SU-DHL-6 (cell line): ENCODE results near the gene PALM2AKAP2.

Source experiments
- H2AFZ ChIP-seq: fragments of 200-600 bp; sonication (generic); 2 replicates; pipeline ENCODE4 v1.6.1; 2014; ENCODE audit warnings: low read depth, mild to moderate bottlenecking, moderate library complexity, mixed read lengths, antibody characterized with exemption, low read length; ENCODE audit not compliant: severe bottlenecking
- H3F3A ChIP-seq: fragments of 200-600 bp; shearing (Covaris generic); 2 replicates; pipeline ENCODE4 v1.6.0; 2016; ENCODE audit warnings: antibody characterized with exemption, mild to moderate bottlenecking; ENCODE audit not compliant: insufficient read depth
- H3K27ac ChIP-seq: fragments of 200-600 bp; sonication (generic); 2 replicates; pipeline ENCODE4 v1.5.1; 2016; ENCODE audit warnings: low read depth, mild to moderate bottlenecking, low read length, moderate library complexity, mixed read lengths
- H3K27me3 ChIP-seq: fragments of 200-600 bp; sonication (generic), shearing (Covaris generic); 2 replicates; pipeline ENCODE4 v1.6.0; 2014; ENCODE audit warnings: mild to moderate bottlenecking, low read length
- H3K36me3 ChIP-seq: fragments of 200-600 bp; sonication (generic); 2 replicates; pipeline ENCODE4 v1.6.1; 2014; ENCODE audit warnings: mild to moderate bottlenecking, low read length, mixed read lengths
- H3K4me2 ChIP-seq: fragments of 300-600, 200-600 bp; shearing (Covaris generic), sonication (generic); 2 replicates; pipeline ENCODE4 v1.6.0; 2014; ENCODE audit warnings: low read length, low read depth, mild to moderate bottlenecking; ENCODE audit not compliant: poor library complexity, severe bottlenecking
- H3K4me3 ChIP-seq: fragments of 200-600 bp; sonication (generic); 2 replicates; pipeline ENCODE4 v1.5.1; 2014; ENCODE audit warnings: antibody characterized with exemption, low read length, mild to moderate bottlenecking, mixed read lengths; ENCODE audit not compliant: insufficient read depth, poor library complexity, severe bottlenecking
- H3K79me2 ChIP-seq: fragments of 200-600 bp; sonication (generic); 2 replicates; pipeline ENCODE4 v1.6.1; 2014; ENCODE audit warnings: mild to moderate bottlenecking, low read length, moderate library complexity; ENCODE audit not compliant: insufficient read depth
- H3K9ac ChIP-seq: fragments of 200-600 bp; sonication (generic); 2 replicates; pipeline ENCODE4 v1.7.0; 2014; ENCODE audit warnings: mild to moderate bottlenecking, low read length
- H3K9me2 ChIP-seq: fragments of 200-600 bp; sonication (generic); replicated peaks from 2 replicates; pipeline ENCODE4 v1.6.1; 2014; ENCODE audit warnings: low read length; ENCODE audit not compliant: insufficient read depth
- H3K9me3 ChIP-seq: fragments of 200-600 bp; sonication (generic); 2 replicates; pipeline ENCODE4 v1.6.1; 2014; ENCODE audit warnings: low read length, mixed read lengths; ENCODE audit not compliant: insufficient read depth
- H4K20me1 ChIP-seq: fragments of 200-600 bp; sonication (generic); 2 replicates; pipeline ENCODE4 v1.6.1; 2014; ENCODE audit warnings: low read depth, mild to moderate bottlenecking, antibody characterized with exemption, low read length, moderate library complexity, mixed read lengths
- EZH2phosphoT487 ChIP-seq: fragments of 200-600 bp; sonication (generic), shearing (Covaris generic); conservative IDR thresholded peaks from 2 replicates; pipeline ENCODE4 v1.6.1; 2018; ENCODE audit warnings: mild to moderate bottlenecking, antibody characterized with exemption, low read length, moderate library complexity, mixed read lengths
- TF ChIP-seq, protein P1 (sequence below): fragments of 200-600 bp; sonication (generic); IDR thresholded peaks from one replicate; pipeline ENCODE4 v1.5.1; 2017; ENCODE audit warnings: antibody characterized with exemption, mild to moderate bottlenecking, low read length, moderate library complexity; ENCODE audit not compliant: insufficient read depth, poor library complexity, severe bottlenecking

PALM2AKAP2 gene

DNA sequence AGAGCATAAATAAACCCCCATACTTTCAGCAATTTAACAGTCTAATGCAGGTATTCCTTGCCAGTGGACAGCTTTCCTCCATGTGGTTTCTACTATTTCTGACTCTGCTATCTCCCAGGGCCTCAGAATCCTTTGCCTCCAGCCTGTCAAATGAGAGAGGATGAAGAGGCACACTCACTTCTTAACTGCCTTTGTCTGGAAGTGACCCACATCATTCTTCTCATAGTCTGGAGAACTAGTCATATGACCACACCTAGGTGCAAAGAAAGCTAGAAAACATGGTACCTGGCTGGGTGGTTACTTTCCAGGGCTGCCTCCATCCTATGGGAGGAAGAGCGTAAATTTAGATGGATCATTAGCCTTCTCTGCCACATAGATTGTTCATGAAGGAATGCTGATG, 22.5 kb downstream of the PALM2AKAP2 start:
- Histone ChIP-seq H3K36me3 (no peaks in the 10 kb centered on the region), H3K4me3 (no peak overlapping the region), H3K9me3 (no peaks in the 10 kb centered on the region), H3F3A (no peaks in the 10 kb centered on the region), H3K4me2 (no peak overlapping the region), H3K79me2 (no peaks in the 10 kb centered on the region), H3K9me2 (no peaks in the 10 kb centered on the region), H4K20me1 (no peaks in the 10 kb centered on the region), H3K27ac (no peak overlapping the region), H2AFZ (no peak overlapping the region), H3K9ac (no peak overlapping the region), H3K27me3 (no peaks in the 10 kb centered on the region)
- TF ChIP-seq EZH2phosphoT487, result no peak
- TF ChIP-seq, protein P1, sequence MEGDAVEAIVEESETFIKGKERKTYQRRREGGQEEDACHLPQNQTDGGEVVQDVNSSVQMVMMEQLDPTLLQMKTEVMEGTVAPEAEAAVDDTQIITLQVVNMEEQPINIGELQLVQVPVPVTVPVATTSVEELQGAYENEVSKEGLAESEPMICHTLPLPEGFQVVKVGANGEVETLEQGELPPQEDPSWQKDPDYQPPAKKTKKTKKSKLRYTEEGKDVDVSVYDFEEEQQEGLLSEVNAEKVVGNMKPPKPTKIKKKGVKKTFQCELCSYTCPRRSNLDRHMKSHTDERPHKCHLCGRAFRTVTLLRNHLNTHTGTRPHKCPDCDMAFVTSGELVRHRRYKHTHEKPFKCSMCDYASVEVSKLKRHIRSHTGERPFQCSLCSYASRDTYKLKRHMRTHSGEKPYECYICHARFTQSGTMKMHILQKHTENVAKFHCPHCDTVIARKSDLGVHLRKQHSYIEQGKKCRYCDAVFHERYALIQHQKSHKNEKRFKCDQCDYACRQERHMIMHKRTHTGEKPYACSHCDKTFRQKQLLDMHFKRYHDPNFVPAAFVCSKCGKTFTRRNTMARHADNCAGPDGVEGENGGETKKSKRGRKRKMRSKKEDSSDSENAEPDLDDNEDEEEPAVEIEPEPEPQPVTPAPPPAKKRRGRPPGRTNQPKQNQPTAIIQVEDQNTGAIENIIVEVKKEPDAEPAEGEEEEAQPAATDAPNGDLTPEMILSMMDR, result no peak

GRCh38 chr9:109805050-109805449, 25.1 kb downstream of the PALM2AKAP2 start:
- TF ChIP-seq, protein P1, result no peak
- TF ChIP-seq EZH2phosphoT487, result no peak
- H4K20me1 ChIP-seq, result no peaks in the 10 kb centered on the region
- H3K9me3 ChIP-seq, result no peaks in the 10 kb centered on the region
- H3K9ac ChIP-seq, result no peak overlapping the region
- H3K79me2 ChIP-seq, result no peaks in the 10 kb centered on the region
- no peaks in the 10 kb centered on the region for H3F3A ChIP-seq
- H3K4me2 ChIP-seq, result no peak overlapping the region
- no peaks in the 10 kb centered on the region for H3K36me3 ChIP-seq
- H2AFZ ChIP-seq, result no peak overlapping the region
- no peak overlapping the region for H3K4me3 ChIP-seq
- no peaks in the 10 kb centered on the region for H3K27me3 ChIP-seq
- H3K27ac ChIP-seq, result no peak overlapping the region
- no peaks in the 10 kb centered on the region for H3K9me2 ChIP-seq

DNA sequence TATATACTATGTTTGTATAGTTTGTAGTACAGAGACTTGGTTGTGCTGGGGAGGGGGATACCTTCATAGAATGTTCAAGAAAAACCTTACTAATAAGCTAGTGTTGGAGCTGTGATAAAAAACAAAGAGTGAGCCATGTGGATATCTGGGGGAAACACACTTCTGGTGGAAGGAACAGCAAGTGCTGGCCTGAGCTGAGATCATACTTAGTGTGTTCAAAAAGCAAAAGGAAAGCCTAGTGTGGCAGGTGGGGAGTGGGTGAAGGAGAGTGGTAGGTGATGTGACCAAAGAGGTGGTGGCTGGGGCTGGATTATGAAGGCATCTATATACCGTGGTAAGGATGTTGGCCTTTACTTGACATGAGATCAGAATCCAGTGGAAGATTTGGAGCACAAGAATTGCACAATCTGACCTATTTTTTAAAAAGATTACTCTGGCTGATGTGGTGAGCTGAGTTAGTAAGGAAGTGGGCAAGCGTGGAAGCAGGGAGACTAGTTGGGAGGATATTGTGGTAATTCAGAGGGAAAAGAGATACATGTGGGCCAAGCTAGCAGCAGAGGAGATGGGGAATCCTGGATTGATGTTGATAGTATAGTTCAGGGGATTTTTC, 26.6 kb downstream of the PALM2AKAP2 start:
- H3F3A ChIP-seq, result no peaks in the 10 kb centered on the region
- no peaks in the 10 kb centered on the region for H3K9me3 ChIP-seq
- no peaks in the 10 kb centered on the region for H3K36me3 ChIP-seq
- H4K20me1 ChIP-seq, result no peaks in the 10 kb centered on the region
- TF ChIP-seq EZH2phosphoT487, result no peak
- TF ChIP-seq, protein P1, result no peak
- H3K4me2 ChIP-seq, result no peak overlapping the region
- H3K9ac ChIP-seq, result no peak overlapping the region
- H3K4me3 ChIP-seq, result no peak overlapping the region
- H3K79me2 ChIP-seq, result no peaks in the 10 kb centered on the region
- H2AFZ ChIP-seq, result no peak overlapping the region
- no peaks in the 10 kb centered on the region for H3K27me3 ChIP-seq
- no peak overlapping the region for H3K27ac ChIP-seq
- no peaks in the 10 kb centered on the region for H3K9me2 ChIP-seq
